Dermis microvascular lymphatic vessel endothelial cell (primary cell): ENCODE data around the gene WBP2. TPM values are rescaled to one million over a fixed set of nuclear protein-coding genes. Genes with fewer than 3 reads are reported as not detected.
"Not testable (repeated sequence)": the region's sequence is repeated elsewhere in the genome, so short reads cannot be mapped to it uniquely, and the experiment has no call there.

Experiments
- DNase-seq, 2 donors: peaks; one replicate each; pipeline versions ENCODE4 v3.0.0 to v3.0.0-alpha.2; 2010; ENCODE audit warnings: low read depth in 2 of 2
- total RNA-seq: library from RNA; depleted of rRNA; stranded (reverse); fragments of >200 nt; gene quantifications from 2 replicates; pipeline ENCODE4 v1.2.1, GENCODE V29; 2014

The WBP2 gene
- total RNA-seq, 1 donor from 2014 or later, result 22.3 TPM

- DNase-seq, result not testable (repeated sequence)
Observed at GRCh38 chr17:75868730-75869281, 13.7 kb upstream of the WBP2 start.

GRCh38 chr17:75865404-75866188, 10.5 kb upstream of the WBP2 start:
- not testable (repeated sequence) for DNase-seq

- DNase-seq, result not testable (repeated sequence)
Observed at GRCh38 chr17:75864887-75865286, 9.8 kb upstream of the WBP2 start.

GRCh38 chr17:75864448-75864871, 9.3 kb upstream of the WBP2 start:
- no peak for DNase-seq

GRCh38 chr17:75861927-75862317, 6.8 kb upstream of the WBP2 start:
- no peak for DNase-seq

DNA sequence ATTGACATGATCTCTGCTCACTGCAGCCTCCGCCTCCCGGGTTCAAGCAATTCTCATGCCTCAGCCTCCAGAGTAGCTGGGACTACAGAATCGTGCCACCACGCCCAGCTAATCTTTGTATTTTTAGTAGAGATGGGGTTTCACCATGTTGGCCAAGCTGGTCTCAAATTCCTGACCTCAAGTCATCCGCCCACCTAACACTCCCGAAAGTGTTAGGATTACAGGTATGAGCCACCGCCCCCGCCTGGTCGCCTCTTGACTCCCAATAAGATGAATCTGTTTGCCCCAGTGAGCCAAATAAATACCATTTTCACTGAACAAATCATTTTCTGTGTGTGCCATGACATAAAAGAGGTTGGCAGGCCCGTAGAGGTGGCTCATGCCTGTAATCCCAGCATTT, 4.2 kb upstream of the WBP2 start:
- not testable (repeated sequence) for DNase-seq

GRCh38 chr17:75856062-75856756, 1.1 kb upstream of the WBP2 start:
- DNase-seq, result peak in 1 of 2 donors; percentile 46

- DNase-seq, result peak in 1 of 2 donors; percentile 86
Observed at GRCh38 chr17:75854881-75855309, 240 bp downstream of the WBP2 start.

DNA sequence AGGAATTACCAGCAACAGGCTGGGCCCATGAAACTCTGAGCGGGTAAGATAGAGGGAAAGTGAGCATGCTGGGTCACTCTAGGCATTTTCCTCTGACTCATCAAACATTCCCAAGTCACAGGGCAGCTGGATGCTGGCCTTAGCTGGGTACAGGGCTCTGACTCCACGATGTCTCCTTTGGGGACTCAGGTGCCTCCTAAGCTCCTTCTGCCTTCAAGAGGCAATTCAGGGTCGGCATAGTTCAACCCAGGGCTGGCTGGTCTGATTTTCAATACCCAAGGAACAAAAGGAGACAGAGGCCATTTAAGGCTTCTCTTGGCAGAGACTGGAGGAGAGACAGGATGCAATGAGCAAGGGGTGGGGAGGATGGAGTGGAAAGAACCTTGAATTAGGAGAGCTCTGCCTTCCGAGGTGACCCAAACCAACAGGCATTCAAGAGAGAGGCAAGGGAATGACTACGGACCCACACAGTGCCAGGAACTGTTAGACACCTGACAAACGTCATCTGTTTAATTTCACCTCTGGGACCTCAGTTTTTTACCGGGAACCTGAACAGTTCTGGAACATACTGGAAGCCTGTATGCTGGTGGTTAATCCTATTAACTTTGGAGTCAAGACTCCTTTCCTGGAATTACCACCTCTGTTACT, 910 bp downstream of the WBP2 start:
- DNase-seq, result peak in 1 of 2 donors; percentile 84

GRCh38 chr17:75853433-75853832, 1.7 kb downstream of the WBP2 start:
- DNase-seq, result peak; percentile 83 to 95

DNA sequence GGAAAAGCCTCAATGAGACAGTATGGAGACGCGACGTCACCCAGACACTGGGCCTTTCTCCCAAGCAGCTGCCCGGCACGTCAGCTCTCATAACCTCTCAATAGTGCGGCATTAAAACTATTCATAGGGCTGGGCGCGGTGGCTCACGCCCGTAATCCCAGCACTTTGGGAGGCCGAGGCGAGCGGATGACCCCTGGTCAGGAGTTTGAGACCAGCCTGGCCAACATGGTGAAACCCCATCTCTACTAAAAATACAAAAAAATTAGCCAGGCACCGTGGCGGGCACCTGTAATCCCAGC, 3.5 kb downstream of the WBP2 start:
- not testable (repeated sequence) for DNase-seq

DNA sequence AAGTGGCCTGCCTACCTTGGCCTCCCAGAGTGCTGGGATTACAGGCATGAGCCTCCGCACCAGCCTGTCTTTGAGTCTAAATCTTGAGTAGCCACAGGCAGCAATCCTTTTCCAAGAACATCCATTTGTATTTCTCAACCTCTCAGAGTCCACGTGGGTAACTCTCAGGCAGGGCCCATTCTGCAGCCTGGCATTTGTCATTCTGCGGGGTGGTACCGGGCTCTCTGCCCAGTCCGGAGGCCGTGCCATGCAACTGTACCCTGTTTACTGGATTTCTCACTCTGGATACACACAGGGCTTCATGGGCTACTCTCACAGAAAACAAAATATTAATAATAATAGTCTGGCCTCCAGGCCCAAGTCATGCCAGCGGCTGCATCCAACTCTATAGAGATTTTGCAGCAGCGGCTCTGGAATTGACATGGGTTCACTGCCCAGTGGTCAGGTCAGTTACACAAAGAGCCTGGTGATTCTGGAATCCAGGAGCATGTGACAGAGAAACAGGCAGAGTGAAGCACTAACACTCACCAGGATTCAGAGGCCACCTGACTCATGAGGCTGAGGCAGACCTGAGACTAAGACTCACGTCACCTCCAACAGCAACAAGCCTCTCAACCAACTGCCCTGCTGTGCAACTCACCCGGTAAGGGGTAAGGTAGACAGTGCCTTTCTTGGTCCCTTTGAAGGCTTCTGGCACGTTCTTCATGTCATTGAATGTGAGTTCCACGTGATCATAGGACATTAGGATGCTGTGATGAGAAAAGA, 4.0 kb downstream of the WBP2 start:
- no peak for DNase-seq

DNA sequence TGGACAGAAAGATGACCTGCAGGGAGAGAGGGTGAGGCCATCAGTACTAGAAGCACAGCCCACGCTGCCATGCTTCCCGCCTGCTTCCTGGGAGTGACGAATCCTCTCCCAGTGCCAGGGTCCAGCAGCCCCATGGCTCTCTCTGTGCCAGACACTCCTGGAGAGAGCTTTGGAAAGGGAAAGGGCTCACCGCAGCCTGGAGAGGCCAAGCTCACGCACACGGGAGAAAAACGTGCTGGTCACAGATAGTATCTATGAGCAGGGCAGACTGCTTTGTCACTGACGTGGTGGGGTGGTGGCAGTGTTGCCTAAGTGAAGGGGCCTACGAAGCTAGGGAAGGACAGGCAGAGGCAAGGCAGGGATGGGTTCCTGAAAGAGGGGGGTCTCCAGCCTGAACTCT, 5.4 kb downstream of the WBP2 start:
- peak in 1 of 2 donors; percentile 42 for DNase-seq

DNA sequence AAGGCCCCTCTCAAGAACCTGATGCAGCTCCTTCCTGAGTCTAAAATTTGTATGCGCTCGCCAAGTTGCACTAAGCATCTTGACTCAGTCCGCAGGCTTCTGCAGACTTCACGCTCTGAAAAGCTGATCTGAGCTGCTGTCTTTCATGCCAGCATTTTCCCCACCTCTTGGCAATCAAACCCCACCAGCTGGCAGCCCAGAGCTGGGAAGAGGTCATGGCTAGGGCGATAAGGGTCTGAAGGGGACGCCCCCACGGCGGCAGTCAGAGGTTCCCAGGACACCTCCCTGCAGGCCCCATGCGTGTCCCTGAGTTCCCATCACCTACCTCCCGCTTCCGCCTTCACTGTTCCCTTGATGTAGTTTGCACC, 5.9 kb downstream of the WBP2 start:
- no peak for DNase-seq

DNA sequence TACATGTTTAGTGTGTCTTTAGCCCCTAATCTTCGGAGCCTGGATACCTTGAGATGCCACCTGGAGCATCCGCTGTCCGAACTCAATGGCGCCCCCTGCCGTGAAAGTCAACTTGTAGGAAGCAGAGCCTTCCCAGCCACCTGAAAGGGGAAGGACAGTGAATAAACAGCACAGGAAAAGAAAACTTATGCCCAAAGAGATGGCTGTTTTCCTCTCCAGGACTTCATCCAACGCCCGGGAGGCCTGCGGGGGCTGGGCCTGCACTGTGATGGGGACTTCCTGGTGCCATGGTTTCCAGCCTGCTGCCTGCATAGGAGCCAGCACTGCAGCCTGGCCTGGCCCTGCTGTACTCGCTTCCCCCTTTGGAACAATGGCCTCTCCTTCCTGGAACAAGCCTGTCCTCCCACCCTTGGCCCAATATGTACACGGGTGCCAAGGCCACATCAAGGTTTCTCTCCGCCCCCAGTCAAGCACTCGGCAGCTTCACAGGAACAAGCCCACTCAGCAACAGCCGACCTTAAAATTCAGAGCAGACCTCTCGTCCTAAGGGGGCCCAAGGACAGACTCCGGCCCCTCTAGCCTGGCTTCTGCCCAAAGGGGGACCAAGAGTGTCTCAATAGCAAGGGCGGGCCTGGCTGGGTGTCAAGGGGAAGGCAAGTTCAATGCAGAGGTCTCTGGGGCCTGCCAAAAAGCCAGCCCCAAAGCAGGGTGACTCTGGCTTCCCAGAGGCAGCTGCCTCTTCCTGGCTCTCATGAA, 6.4 kb downstream of the WBP2 start:
- DNase-seq, result peak; percentile 89 to 96

- no peak for DNase-seq
Observed at GRCh38 chr17:75847614-75848522, 7.3 kb downstream of the WBP2 start.

DNA sequence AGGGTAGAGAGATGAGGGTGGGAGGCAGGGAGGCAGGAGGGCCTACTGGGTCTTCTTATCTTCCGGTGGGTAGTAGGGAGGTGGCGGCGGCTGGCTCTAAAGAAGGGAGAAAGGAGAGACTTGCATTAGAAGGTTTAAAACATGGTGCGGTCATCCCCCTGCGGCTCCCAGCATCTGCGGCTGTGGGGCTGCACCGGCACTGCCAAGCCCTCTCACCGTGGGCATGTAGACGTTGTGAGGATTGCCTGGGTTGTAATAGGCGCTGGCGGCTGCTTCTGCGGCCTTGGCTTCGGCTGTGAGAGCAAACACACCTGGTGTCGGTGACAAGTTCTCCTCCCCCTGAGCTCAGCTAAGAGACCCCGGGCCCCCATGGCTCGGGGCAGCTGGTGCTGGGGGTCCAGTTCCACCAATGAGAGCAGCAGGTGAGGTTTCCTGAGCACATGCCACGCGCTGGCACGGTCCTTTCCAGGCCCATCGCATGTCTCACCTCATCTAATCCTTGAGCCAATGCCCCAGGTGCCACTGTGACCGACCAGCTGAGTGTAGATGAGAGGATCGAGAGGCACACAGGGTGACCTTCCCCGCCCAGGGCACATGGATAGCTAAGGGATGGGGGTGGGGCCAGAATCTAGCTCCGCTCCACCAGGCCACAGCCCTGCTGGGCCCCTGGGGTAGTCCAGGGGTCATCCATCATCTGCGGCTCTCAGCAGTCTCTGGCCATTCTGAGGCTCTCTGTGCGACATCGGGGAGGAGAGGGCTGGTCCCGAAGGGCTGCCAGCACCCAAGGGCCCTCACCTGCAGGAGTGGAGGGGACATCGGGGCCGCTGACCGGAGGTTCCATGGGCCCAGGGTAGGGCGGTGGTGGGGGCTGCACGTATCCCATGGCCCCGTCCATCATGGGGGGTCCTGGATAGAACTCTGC, 8.2 kb downstream of the WBP2 start:
- no peak for DNase-seq

- DNase-seq, result peak in 1 of 2 donors; percentile 37
Observed at GRCh38 chr17:75845933-75846691, 9.0 kb downstream of the WBP2 start.
